Glomerular visceral epithelial cell (primary cell): ENCODE results near the gene RSRP1.
"Not testable (repeated sequence)": the region's sequence is repeated elsewhere in the genome, so short reads cannot be mapped to it uniquely, and the experiment has no call there.

Experiments used
- DNase-seq: peaks from one replicate; pipeline ENCODE4 v3.0.0-alpha.2; 2016; ENCODE audit errors: extremely low spot score

Gene RSRP1, protein sequence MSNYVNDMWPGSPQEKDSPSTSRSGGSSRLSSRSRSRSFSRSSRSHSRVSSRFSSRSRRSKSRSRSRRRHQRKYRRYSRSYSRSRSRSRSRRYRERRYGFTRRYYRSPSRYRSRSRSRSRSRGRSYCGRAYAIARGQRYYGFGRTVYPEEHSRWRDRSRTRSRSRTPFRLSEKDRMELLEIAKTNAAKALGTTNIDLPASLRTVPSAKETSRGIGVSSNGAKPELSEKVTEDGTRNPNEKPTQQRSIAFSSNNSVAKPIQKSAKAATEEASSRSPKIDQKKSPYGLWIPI

DNA sequence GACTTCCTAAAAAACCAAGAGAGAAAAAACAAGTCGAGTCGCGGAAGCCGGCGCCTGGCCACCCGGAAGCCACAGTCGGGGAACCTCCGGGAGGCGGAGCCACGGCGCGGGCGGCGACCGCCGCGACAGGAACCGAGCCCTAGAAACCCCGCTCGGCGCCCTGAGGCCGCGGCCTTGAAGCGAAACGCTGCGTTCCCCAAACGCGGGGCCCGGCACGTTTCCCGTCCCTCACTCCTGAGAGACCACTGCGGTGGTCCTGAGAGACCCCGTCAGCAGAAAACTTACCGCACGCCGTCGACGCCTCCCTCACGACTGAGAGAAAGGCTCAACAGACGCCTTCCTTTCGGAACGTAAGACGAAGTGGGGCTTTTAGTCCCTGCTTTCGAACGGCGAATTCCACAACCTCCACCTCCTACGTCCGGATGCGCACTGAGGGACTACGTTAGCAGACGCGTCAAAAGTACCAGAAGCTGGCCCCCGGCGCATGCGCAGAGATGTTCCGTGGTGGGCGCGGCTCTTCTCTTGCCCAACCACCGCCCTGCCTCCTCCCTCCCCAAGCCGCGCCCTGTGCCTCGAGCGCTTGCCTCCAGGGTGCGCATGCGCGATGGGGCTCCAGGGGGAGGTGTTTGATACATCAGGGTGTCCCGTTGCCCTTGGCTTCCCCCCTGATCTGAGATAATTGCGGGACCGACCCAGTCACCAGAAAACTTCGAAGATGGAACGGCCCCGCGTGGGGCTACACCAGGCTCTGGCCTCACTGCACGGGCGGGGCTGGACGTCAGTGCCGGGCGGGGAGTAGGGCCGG lies at the start of gene RSRP1:
TSS of gene RSRP1 (minus strand) at position 431 of the 805 bp plus-strand sequence. CDS start 491 bp downstream, outside the sequence.
- peak; percentile 100 for DNase-seq

DNA sequence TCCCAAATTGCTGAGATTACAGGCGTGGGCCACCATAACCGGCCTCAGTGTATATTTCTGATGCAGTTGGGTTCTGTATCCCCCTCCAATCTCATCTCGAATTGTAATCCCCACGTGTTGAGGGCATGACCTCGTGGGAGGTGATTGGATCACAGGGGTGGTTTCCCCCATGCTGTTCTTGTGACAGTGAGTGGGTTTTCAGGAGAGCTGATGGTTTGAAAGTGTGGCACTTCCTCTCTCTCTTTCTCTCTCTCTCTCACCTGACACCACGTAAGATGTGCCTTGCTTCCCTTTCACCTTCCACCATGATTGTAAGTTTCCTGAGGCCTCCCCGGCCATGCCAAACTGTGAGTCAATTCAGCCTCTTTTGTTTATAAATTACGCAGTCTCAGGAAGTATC lies 49.2 kb upstream of the RSRP1 start:
- not testable (repeated sequence) for DNase-seq

DNA sequence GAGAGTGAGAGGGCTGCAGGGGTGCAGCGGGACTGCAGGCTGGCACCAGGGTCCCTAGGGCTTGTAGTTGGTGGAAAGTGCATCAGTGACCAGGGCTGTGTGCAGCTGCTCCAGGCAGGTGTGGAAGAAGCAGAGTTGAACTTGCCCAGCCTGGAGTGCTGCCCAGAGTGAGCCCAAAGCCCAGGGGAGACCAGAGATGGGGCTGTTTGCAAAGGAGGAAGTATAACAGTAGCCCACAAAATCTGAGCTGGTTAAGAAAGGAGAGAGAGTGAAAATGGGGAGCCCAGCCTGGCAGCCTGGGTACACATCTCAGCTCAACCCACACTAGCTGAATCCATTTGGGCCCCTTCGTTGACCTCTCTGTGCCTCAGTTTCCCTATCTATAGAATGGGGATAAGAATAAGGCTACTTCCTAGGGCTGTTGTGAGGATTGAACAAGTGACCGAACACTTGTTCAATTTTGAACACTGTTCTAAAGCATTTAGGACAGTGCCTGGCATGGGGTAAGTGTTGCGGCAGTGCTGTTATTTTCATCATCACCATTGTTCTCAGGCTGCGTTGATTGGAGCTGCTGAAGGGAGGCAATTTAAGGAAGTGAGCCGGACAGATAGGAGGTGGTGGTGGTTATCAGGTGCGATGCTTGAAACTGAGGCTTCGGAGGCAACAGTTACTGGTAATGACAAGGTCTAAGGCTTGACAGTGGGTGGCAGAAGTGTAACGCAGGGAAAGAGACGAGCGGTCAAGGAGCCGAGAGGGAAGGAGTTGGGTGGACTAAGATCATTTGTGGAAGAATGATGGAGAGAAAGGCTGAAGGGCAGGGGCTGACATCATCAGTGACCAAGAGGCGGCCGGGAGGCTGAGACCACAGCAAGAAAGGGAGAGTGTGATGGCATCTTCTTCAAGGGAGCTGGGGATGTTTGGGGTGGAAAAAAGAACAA lies 47.9 kb upstream of the RSRP1 start:
- DNase-seq, result not testable (repeated sequence)

DNA sequence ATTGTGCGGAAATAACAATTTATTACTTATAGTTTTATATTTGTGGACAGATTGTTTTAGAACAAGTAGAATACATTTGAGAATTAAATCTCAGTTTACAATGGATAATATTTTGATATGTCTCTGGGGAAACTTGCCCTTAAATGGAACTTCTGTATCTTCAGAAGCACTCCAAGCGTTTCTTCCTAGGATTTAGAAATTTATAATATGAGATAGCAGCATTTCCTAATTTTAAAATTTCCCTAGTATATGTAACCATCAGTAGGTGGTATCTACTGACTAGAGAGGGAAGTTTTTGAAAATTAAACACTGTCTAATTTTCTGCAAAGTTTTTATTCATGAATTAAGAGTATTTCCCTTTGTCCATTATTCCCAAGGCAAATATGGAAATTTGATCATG lies 46.2 kb upstream of the RSRP1 start:
- DNase-seq, result not testable (repeated sequence)

DNA sequence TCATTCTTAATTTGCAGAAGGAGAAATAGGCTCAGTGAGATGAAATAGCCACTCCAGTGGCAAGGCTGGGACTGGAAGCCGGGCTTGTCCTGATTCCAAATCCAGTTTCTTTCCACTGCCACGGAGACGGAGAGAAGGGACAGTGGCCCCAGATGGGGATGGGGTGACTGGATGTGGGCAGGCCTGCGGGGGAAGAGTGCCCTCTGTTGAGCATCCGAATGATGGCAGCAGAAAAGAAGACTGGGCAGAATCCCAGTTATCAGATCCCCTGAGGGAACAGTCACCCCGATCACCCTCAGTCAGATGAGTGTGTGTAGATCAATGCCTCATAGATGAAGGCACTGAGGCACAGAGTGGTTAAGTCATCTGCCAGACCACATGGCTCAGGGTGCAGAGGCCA lies 42.8 kb upstream of the RSRP1 start:
- DNase-seq, result not testable (repeated sequence)

DNA sequence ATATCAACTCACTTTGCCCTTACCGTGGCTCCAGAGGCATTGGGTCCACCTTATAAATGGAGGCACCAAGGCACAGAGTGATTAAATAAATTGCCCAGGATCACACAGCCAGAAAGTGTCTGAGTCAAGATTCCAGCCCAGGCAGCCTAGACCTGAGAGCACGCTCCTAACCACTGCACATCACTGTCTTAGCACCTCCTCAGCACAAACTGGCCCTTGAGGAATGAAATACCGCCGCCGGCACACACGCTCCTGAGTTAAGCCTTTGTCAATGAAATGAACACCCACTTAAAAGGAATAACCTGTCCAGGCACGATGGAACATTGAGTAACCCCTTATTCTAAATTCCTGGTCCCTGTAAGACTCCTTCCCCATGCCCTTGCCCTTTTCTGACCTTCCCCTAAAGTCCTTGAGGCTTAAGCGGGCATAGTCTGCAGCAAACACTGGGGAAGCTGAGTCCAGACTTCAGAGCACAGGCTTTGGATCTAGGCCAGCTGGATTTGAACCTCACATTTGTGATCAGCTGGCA lies 41.4 kb upstream of the RSRP1 start:
- not testable (repeated sequence) for DNase-seq

DNA sequence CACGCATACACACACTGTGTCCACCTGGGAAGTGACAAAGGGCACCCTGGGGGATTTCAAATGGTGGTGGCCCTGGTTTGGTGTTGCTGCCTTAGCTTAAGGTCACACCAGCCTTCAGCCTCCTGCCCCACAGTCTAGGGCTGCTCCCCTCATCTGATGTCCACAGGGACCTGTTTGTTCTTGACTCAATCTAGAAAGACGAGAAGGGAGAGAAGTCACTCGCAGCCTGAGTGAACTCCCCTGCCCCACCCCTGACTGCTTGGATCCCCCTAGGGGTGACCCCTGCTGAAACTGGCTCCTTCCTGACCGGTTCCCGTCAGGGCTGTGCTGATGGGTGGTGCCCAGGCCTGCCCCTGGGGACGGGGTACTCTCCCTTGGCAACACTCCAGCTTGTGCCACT lies 39.9 kb upstream of the RSRP1 start:
- not testable (repeated sequence) for DNase-seq

DNA sequence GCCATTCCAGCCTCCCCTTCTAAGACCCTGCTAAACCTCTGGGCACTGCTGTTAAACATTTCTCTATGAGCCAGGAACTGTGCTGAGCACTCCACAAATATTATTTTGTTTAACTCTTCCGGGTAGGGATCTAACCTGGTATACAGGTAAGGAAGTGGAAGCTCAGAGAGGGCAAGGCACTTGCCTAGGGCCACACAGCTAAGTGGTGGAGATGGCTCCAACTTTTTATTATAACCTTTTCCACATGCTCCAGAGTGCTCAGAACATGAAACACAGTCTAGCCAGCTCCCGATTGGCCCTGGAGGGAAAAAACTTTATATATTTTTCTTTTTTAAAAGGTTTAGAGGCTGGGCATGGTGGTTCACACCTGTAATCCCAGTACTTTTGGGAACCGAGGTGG lies 38.6 kb upstream of the RSRP1 start:
- not testable (repeated sequence) for DNase-seq

DNA sequence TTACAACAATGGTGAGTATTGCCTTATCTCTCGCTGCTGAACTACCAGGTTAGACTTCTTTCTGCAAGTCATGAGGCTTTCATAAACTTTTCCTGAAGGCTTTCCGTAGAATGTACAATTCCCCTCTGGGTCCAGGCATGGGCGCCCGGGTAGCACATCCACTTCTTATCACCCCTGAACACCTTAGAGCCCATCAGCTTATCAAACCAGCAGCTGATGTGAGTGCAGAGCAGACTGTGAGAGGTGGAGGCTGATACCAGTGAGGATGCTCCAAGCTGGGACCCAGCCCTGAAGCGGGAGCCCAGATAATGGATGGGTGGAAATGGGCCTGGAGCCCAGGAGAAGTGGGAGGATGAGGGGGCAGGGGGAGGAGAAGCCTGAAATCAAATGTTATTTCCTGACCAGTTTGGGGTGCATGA lies 32.4 kb upstream of the RSRP1 start:
- DNase-seq, result not testable (repeated sequence)

DNA sequence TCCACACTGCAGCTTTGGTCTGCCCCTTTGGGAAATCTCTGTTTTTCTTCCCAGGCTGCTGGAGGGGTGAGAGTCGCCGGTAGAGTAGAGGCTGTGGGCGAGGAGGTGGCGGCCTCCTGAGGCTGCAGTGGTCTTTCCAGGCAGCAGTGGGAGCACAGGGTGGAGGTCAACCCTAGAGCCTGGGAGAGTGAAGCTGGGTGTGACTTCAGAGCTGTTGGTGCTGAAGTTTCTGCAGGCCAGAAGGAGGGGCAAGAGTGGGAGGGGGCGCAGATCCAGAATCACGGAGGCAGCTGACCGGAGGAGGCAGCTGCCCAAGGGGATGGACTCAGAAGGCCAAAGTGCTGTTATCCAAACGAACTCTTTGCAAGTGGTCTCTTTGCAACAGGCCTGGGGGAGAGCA lies 31.5 kb upstream of the RSRP1 start:
- DNase-seq, result not testable (repeated sequence)

DNA sequence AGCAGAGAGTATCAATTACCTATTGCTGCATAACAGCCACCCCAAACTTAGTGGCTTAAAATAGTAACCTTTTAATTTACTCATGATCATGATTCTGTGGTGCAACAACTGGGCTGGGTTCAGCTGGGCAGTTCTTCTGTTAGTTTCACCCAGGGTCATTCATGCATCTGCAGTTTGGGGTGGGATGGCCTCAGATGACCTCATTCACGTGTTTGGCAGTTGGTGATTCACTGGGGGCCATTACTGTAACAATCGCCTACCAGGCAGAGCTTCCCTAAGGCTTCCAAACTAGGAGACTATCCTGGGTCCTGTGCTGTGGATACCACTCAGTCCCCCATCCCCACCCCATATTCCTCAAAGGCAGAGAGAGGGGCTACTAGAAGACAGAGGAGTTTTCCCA lies 31.1 kb upstream of the RSRP1 start:
- not testable (repeated sequence) for DNase-seq

DNA sequence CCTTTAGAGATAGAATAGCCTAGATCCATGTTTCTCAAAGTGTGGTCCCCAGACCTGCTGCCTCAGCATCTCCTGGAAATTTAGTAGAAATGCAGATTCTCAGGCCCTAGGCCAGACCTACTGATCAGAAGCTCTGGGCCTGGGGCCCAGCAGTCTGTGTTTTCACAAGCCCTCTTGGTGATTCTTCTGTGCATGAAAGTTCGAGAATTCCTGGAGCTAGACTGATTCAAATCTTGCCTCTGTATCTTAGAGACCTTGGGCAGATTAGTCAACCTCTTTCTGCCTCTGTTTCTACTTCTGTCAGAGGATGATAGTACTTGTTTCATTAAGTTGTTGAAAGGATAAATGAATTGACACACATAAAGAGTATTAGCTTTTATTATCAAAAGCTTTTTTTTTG lies 30.0 kb upstream of the RSRP1 start:
- DNase-seq, result not testable (repeated sequence)

DNA sequence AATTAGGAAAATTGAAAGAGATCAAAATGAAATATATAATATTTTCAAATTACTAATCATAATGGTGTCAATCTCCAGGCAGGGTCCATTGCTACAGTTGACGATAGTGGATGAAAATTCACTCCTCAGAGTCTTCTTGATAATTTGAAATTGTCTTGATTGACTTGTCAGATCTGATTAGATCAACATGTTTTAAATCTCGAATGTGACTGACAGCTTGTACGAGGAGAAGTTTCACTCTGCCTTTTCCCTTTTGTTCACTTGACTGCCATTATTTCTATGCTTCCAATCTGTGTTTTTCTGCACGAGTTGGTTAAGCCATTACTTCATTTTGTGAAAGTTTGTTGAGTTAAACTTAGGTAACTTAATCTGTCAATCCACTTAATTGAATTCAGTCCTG lies 28.4 kb upstream of the RSRP1 start:
- DNase-seq, result not testable (repeated sequence)

DNA sequence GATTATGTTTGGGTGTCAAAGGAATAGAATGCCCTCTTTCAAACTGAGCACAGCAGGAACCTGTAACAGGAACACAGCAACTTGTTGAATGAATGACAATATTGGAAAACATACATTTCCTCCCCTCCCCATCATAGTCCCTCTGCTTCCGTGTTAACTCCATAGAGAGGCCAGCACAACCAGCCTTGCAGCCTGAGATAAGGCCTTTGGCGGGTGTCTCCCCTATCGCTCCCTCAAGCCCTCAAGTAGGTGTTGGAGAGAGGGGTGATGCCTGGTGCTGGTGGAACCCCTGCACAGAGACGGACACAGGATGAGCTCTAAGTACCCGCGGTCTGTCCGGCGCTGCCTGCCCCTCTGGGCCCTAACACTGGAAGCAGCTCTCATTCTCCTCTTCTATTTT lies 25.0 kb upstream of the RSRP1 start, which contains the start of gene RHD:
TSS of gene RHD (plus strand) at position 272 of the 400 bp plus-strand sequence. CDS start at position 311, 39 bp downstream.
- DNase-seq, result not testable (repeated sequence)

DNA sequence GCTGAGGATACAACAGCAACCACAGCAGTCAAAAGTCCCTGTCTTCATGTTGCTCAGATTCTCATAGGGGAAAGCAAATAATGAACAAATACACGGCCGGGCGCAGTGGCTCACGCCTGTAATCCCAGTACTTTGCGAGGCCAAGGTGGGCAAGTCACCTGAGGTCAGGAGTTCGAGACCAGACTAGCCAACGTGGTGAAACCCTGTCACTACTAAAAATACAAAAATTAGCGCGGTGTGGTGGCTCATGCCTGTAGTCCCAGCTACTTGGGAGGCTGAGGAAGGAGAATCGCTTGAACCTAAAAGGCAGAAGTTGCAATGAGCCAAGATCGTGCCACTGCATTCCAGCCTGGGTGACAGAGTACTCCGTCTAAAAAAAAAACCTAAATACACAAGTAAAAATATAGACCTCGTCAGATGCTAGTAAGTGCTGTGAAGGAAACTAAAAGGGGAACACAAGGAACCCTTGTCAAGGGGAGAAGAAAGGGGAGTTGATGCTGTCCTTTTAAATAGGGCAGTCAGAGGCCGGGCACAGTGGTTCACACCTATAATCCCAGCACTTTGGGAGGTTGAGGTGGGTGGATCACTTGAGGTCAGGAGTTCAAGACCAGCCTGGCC lies 21.0 kb upstream of the RSRP1 start:
- DNase-seq, result not testable (repeated sequence)

DNA sequence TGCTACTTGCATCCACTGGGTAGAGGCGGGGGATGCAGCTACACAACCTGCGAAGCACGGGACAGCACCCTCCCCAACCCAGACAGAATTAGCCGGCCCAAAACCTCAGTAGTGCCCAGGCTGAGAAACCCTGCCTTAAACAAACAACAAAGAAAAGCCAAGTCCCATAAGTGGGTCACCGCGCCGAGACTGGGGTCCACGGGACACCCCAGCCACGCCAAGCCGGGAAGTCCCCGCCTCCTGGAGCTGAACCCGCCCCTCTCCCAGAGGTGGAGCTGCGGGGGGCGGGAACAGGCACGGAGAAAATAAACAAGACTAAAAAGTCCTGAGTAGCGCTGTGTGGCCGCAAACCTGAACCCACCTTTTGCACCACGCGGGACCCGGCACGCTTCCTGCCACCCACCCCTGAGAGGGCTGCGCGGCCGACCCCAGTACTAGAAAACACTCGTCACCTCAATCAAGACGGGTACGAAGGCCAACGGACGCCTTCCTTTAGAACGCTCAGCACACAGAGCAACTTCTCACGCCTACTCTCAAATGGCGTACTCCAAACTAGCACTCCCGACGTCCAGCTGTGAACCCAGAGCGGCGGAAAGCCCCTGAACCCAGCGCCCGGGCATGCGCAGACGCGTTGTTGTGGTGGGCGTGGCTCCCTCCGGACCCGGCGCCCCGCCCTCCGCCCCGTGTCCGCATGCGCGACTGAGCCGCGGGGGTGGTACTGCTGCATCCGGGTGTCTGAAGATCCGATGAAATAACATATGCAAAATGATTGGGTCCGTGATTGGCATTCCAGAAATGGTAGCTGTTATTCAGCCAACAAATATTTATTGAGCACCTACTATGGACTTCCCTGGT lies 20.3 kb upstream of the RSRP1 start:
- peak; percentile 59 for DNase-seq

DNA sequence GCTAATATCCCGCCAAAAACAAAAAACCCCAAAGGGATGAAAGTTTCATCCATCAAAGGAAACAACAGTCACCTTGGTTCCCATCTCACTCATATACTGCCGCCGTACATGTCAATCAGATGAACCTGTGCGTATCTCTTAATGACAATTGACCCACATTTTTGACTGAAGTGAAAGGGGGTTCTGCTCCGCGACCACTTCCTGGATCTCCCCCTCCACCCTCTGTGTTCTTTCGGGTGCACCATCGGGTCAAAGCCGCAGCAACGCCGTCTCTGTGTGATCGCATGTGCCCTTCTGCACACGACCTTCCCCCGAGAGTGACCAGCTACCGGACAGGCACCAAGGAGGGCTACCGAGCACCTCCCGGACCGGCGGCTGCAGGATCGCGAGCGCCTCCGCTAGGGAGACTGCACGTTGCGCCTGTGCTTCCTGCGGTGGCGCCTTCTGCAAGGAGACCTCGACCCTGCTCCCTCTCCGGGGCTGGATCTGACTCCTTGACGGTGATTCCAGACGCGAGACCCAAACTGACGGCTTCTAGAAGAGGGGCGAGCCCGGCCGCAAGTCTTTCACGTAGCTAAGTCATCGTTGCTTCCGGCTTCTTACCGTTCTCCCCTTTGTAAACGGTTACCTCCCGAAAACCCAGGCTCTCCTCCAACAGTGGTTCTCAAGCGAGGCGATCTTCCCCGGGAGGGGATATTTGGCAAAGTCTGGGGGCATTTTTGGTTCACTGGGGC lies 19.5 kb upstream of the RSRP1 start:
- not testable (repeated sequence) for DNase-seq

DNA sequence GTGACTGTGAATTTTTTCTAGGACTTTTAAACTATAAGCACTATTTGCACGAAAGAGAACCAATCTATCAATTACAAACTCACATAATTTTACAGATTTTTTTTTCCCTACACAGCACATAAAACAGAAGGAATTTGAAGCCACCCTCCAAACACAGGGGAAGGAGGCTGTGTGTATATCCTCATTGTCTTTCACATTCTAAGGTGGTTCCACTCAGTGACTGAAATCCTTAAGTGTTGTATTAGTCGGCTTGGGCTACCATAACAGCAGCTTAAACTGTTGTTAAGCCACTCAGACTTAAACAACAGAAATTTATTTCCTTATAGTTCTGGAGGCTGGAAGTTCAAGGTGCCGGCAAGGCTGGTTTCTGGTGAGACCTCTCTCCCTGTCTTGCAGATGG lies 13.1 kb upstream of the RSRP1 start:
- not testable (repeated sequence) for DNase-seq

DNA sequence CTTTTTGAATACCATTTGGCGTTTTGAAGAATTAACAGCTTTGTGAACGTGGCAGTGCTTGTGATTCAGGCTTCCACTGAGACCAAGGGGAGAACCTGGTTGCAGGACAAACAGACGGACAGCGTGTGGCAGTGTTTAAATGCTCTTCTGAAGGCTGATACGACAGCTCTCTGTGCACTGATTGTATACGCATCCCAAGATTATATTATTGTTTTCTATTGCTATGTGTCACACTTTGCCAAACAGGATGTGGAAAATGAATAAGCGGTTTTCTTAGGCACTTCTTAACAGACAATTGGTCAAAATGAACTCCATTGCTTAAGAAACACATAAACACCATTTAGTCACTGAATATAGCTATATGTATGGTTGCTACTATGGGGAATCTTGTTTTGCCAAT lies 12.6 kb upstream of the RSRP1 start:
- not testable (repeated sequence) for DNase-seq
